ENCODE data around the gene BOK. TPM values are rescaled to one million over a fixed set of nuclear protein-coding genes. Genes with fewer than 3 reads are reported as not detected.
"Not testable (repeated sequence)": the region's sequence is repeated elsewhere in the genome, so short reads cannot be mapped to it uniquely, and the experiment has no call there.

The BOK gene
- total and polyA plus RNA-seq, 2 of the 13 experiments (the other 11 are each of a cell fraction or from before 2014, with no cell fraction given): 35.5 to 39.2 TPM

DNA sequence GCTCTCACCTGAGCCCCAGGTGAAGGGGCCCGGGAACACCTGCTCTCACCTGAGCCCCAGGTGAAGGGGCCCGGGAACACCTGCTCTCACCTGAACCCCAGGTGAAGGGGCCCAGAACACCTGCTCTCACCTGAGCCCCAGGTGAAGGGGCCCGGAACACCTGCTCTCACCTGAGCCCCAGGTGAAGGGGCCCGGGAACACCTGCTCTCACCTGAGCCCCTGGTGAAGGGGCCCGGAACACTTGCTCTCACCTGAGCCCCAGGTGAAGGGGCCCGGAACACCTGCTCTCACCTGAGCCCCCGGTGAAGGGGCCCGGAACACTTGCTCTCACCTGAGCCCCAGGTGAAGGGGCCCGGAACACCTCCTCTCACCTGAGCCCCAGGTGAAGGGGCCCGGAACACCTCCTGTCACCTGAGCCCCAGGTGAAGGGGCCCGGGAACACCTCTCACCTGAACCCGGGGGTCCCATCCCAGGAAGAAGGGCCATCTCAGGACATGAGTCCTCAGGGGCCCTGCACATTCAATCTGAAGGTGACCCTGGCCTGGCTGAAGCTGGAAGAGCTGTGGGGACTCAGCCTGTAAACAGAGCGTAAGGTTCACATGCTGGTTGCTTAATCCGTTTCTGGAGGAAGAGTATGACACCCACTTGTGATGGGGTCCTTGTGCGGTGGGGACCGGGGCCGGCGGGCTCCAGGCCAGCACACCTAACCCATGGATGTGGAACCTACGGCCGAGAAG lies 14.5 kb downstream of the BOK start:
- 95% methylated on average over 10 of the region's 20 CpGs for WGBS (ENCODE audit: low lambda C conversion rate)
- H4K20me1 ChIP-seq (ENCODE audit: insufficient read depth, low read length); ATAC-seq; DNase-seq (ENCODE audit: low spot score); H3K4me2 ChIP-seq (ENCODE audit: low read depth, low read length); in situ Hi-C loops (cut with HindIII; ENCODE audit: extremely low pct_ligation_motif_present, low pct_unique_long_range_greater_than_20kb); H3K4me3 ChIP-seq (replicated peaks in 1 of 3; ENCODE audit: insufficient read depth in 1 of 3, low read depth in 2 of 3, low read length in 3 of 3); H3K9me3 ChIP-seq (ENCODE audit: low read length); H3K27me3 ChIP-seq (ENCODE audit: control insufficient read depth in 1 of 2, insufficient read depth in 2 of 2, low read length in 2 of 2); BruUV-seq (replicated peaks); CTCF ChIA-PET (ENCODE audit: low intra/inter-chr PET ratio, low total read pairs); H3K27ac ChIP-seq (ENCODE audit: extremely low read length, insufficient read depth, low read length); H2AFZ ChIP-seq (ENCODE audit: low read length); H3K79me2 ChIP-seq (ENCODE audit: insufficient read depth, low read length); FAIRE-seq; intact Hi-C loops (cut with micrococcal nuclease; ENCODE audit: unreplicated experiment); POLR2A ChIA-PET; H3K4me1 ChIP-seq (ENCODE audit: insufficient read depth, low read length); H3K9ac ChIP-seq (ENCODE audit: insufficient read depth, low read depth, low read length): not testable (repeated sequence)
- peaks cover 8 to 33% of the 10 kb centered on the region in 2 experiments; a peak in 4 of 5 replicates for H3K36me3 ChIP-seq (replicated peaks in 1 of 2; ENCODE audit: control insufficient read depth in 1 of 2, insufficient read depth in 2 of 2, low read length in 2 of 2)
- peak; percentile 96 for TF ChIP-seq ZEB1 (IDR thresholded peaks at IDR 0.05; ENCODE audit: insufficient replicate concordance, low read depth)

DNA sequence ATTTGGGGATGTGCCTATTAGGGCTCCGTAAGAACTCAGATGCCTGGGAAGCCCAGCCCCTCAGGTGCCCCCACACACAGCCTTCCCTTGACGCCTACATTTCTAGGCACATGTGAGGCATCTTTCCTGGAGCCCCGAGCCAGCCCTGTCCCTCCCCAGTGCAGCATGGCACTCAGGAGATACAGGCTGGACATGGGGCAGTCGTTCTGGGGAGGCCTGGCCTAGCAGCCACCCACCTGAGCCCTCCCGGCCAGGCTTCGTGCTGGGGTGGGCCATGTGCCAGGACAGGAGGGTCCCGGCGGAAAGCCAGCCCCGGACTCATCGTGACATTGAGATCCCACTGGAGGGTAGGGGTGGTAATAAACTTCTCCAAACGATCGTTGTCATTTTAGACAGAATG lies 15.2 kb downstream of the BOK start:
- FAIRE-seq (no peak), ATAC-seq (no peak), DNase-seq (ENCODE audit: low spot score) (no peak)
- Histone ChIP-seq H3K4me3 (replicated peaks in 1 of 3; ENCODE audit: insufficient read depth in 1 of 3, low read depth in 2 of 3, low read length in 3 of 3) (no peak overlapping the region), H2AFZ (ENCODE audit: low read length) (no peak overlapping the region), H3K4me1 (ENCODE audit: insufficient read depth, low read length) (peaks cover 5% of the 10 kb centered on the region), H3K9ac (ENCODE audit: insufficient read depth, low read depth, low read length) (no peak overlapping the region), H3K27me3 (ENCODE audit: control insufficient read depth in 1 of 2, insufficient read depth in 2 of 2, low read length in 2 of 2) (no peaks in the 10 kb centered on the region), H3K4me2 (ENCODE audit: low read depth, low read length) (no peak overlapping the region), H3K79me2 (ENCODE audit: insufficient read depth, low read length) (no peaks in the 10 kb centered on the region), H3K36me3 (replicated peaks in 1 of 2; ENCODE audit: control insufficient read depth in 1 of 2, insufficient read depth in 2 of 2, low read length in 2 of 2) (peaks cover 8 to 30% of the 10 kb centered on the region in 2 experiments; a peak in 4 of 5 replicates), H3K9me3 (ENCODE audit: low read length) (no peaks in the 10 kb centered on the region), H3K27ac (ENCODE audit: extremely low read length, insufficient read depth, low read length) (no peak overlapping the region), H4K20me1 (ENCODE audit: insufficient read depth, low read length) (peaks cover 9% of the 10 kb centered on the region; the same call in 1 of the 2 replicates)
- TF ChIP-seq POLR2A (IDR thresholded peaks at IDR 0.05; ENCODE audit: insufficient read depth in 1 of 2, low read depth in 2 of 2, low read length in 2 of 2): 0 out of 4 replicates have a peak, but pooled peaks of 1 of the 2 experiments have one; percentile 19
- TF ChIP-seq, protein P1, sequence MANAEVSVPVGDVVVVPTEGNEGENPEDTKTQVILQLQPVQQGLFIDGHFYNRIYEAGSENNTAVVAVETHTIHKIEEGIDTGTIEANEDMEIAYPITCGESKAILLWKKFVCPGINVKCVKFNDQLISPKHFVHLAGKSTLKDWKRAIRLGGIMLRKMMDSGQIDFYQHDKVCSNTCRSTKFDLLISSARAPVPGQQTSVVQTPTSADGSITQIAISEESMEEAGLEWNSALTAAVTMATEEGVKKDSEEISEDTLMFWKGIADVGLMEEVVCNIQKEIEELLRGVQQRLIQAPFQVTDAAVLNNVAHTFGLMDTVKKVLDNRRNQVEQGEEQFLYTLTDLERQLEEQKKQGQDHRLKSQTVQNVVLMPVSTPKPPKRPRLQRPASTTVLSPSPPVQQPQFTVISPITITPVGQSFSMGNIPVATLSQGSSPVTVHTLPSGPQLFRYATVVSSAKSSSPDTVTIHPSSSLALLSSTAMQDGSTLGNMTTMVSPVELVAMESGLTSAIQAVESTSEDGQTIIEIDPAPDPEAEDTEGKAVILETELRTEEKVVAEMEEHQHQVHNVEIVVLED (CRISPR knock-in tag; IDR thresholded peaks at IDR 0.05; ENCODE audit: borderline replicate concordance): no peak
- intact Hi-C loops (cut with micrococcal nuclease; ENCODE audit: unreplicated experiment): no loop called here
- TSS peak; percentile 44 for BruUV-seq (replicated peaks)
- WGBS (ENCODE audit: low lambda C conversion rate): 94% methylated on average over 11 of the region's 12 CpGs
- ChIA-PET POLR2A (interaction anchor here (1.8 kb wide), 1 partner anchor 36 kb away, joined by 5 read pairs; no protein-coding TSS in a partner anchor), CTCF (ENCODE audit: low intra/inter-chr PET ratio, low total read pairs) (no interaction called here)
- in situ Hi-C loops (cut with HindIII; ENCODE audit: extremely low pct_ligation_motif_present, low pct_unique_long_range_greater_than_20kb): no loop called here
